ENCODE results near the gene JCHAIN. TPM values are rescaled to one million over a fixed set of nuclear protein-coding genes. Genes with fewer than 3 reads are reported as not detected.

The JCHAIN gene
- total RNA-seq, 1 donor from 2014 or later = 2.7 TPM

- H3K27ac ChIP-seq = no peak overlapping the region
- intact Hi-C loops (cut with DNase I) = no loop called here
- no peak overlapping the region for H3K4me3 ChIP-seq
- no peak for DNase-seq (ENCODE audit: extremely low spot score in 2 of 2)
- H3K9me3 ChIP-seq = no peaks in the 10 kb centered on the region
- no peaks in the 10 kb centered on the region for H3K27me3 ChIP-seq
- TF ChIP-seq POLR2AphosphoS5 (IDR thresholded peaks at IDR 0.05; ENCODE audit: insufficient read depth in 1 of 2, low read depth in 1 of 2) (no peak), POLR2A (IDR thresholded peaks at IDR 0.05) (no peak), CTCF (IDR thresholded peaks at IDR 0.05) (no peak)
- no peaks in the 10 kb centered on the region for H3K36me3 ChIP-seq
- H3K4me1 ChIP-seq = no peaks in the 10 kb centered on the region
Observed at GRCh38 chr4:70678383-70678999, 12.2 kb upstream of the JCHAIN start.

DNA sequence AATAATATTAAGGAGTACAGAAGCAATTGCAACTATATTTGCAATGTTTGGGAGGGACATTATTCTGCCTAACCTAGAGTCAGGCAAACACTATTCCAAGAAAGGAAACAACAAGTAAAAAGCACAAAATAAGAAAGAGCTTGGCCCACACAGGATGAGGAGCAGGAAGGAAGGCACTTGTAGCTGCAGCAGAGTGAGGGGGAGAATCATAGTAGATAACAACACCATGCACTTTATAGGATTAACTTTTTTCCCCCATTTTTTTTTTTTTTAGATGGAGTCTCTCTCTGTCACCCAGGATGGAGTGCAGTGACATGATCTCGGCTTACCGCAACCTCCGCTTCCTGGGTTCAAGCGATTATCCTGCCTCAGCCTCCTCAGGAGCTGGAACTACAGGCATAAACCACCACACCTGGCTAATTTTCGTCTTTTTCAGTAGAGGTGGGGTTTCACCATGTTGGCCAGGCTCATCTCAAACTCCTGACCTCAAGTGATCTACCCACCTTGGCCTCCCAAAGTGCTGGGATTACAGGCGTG, 10.3 kb upstream of the JCHAIN start:
- no peaks in the 10 kb centered on the region for H3K27me3 ChIP-seq
- TF ChIP-seq CTCF (IDR thresholded peaks at IDR 0.05) = no peak
- TF ChIP-seq POLR2A (IDR thresholded peaks at IDR 0.05) = no peak
- TF ChIP-seq POLR2AphosphoS5 (IDR thresholded peaks at IDR 0.05; ENCODE audit: insufficient read depth in 1 of 2, low read depth in 1 of 2) = no peak
- intact Hi-C loops (cut with DNase I) = no loop called here
- H3K36me3 ChIP-seq = no peaks in the 10 kb centered on the region
- no peaks in the 10 kb centered on the region for H3K4me1 ChIP-seq
- DNase-seq (ENCODE audit: extremely low spot score in 2 of 2) = no peak
- H3K4me3 ChIP-seq = no peak overlapping the region
- no peak overlapping the region for H3K27ac ChIP-seq
- H3K9me3 ChIP-seq = no peaks in the 10 kb centered on the region

GRCh38 chr4:70674731-70675130, 8.4 kb upstream of the JCHAIN start:
- H3K27me3 ChIP-seq = no peaks in the 10 kb centered on the region
- H3K4me1 ChIP-seq = no peaks in the 10 kb centered on the region
- intact Hi-C loops (cut with DNase I) = no loop called here
- no peaks in the 10 kb centered on the region for H3K9me3 ChIP-seq
- no peak for DNase-seq (ENCODE audit: extremely low spot score in 2 of 2)
- TF ChIP-seq POLR2AphosphoS5 (IDR thresholded peaks at IDR 0.05; ENCODE audit: insufficient read depth in 1 of 2, low read depth in 1 of 2) (no peak), CTCF (IDR thresholded peaks at IDR 0.05) (no peak), POLR2A (IDR thresholded peaks at IDR 0.05) (no peak)
- no peaks in the 10 kb centered on the region for H3K36me3 ChIP-seq
- no peak overlapping the region for H3K27ac ChIP-seq
- no peak overlapping the region for H3K4me3 ChIP-seq

DNA sequence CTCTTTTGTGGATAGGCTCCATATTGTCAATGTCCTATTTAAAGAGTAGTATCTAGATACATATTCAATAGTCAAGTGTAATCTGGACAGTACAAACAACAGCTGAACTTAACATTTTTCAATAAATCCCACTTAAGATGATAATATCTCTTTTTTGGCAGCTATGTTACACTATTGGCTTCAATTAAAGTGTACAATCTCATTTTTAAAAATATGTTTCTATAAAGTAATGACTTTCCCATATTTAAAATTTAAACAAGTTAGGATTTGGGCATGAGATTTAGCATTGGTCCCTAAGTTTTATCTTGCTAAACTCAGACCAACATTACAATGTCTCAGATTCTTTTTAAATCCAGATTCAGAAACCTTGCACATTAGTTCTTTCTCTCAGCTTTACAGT, 7.9 kb upstream of the JCHAIN start:
- intact Hi-C loops (cut with DNase I) = no loop called here
- Histone ChIP-seq H3K4me1 (no peaks in the 10 kb centered on the region), H3K36me3 (no peaks in the 10 kb centered on the region), H3K27ac (no peak overlapping the region), H3K4me3 (no peak overlapping the region), H3K27me3 (no peaks in the 10 kb centered on the region), H3K9me3 (no peaks in the 10 kb centered on the region)
- no peak for TF ChIP-seq POLR2A (IDR thresholded peaks at IDR 0.05)
- no peak for TF ChIP-seq POLR2AphosphoS5 (IDR thresholded peaks at IDR 0.05; ENCODE audit: insufficient read depth in 1 of 2, low read depth in 1 of 2)
- TF ChIP-seq CTCF (IDR thresholded peaks at IDR 0.05) = no peak
- DNase-seq (ENCODE audit: extremely low spot score in 2 of 2) = no peak

GRCh38 chr4:70671091-70671490, 4.8 kb upstream of the JCHAIN start:
- Histone ChIP-seq H3K27ac (no peak overlapping the region), H3K27me3 (no peaks in the 10 kb centered on the region), H3K4me1 (no peaks in the 10 kb centered on the region), H3K9me3 (no peaks in the 10 kb centered on the region), H3K4me3 (no peak overlapping the region), H3K36me3 (no peaks in the 10 kb centered on the region)
- TF ChIP-seq CTCF (IDR thresholded peaks at IDR 0.05) (no peak), POLR2A (IDR thresholded peaks at IDR 0.05) (no peak), POLR2AphosphoS5 (IDR thresholded peaks at IDR 0.05; ENCODE audit: insufficient read depth in 1 of 2, low read depth in 1 of 2) (no peak)
- DNase-seq (ENCODE audit: extremely low spot score in 2 of 2) = no peak
- intact Hi-C loops (cut with DNase I) = no loop called here

All from vagina (tissue), 2 donors.